OCI-LY1 (cell line): Measurements from ENCODE around the gene SLC38A2.

Experiments
- EZH2 ChIP-seq: fragments of 200-600 bp; sonication (generic), shearing (Covaris generic); IDR thresholded peaks from 2 replicates; pipeline ENCODE4 v1.8.0; 2017; ENCODE audit warnings: borderline replicate concordance, mixed run types, mild to moderate bottlenecking, antibody characterized with exemption, low read length, moderate library complexity, mixed read lengths
- TF ChIP-seq, protein P1 (sequence below): fragments of 200-600 bp; sonication (generic), shearing (Covaris generic); IDR thresholded peaks from 2 replicates; pipeline ENCODE4 v1.5.1; 2017; ENCODE audit warnings: mild to moderate bottlenecking, antibody characterized with exemption, low read length, moderate library complexity, mixed read lengths

GRCh38 chr12:46407361-46407760 is 34.8 kb upstream of the SLC38A2 start:
- TF ChIP-seq, protein P1, sequence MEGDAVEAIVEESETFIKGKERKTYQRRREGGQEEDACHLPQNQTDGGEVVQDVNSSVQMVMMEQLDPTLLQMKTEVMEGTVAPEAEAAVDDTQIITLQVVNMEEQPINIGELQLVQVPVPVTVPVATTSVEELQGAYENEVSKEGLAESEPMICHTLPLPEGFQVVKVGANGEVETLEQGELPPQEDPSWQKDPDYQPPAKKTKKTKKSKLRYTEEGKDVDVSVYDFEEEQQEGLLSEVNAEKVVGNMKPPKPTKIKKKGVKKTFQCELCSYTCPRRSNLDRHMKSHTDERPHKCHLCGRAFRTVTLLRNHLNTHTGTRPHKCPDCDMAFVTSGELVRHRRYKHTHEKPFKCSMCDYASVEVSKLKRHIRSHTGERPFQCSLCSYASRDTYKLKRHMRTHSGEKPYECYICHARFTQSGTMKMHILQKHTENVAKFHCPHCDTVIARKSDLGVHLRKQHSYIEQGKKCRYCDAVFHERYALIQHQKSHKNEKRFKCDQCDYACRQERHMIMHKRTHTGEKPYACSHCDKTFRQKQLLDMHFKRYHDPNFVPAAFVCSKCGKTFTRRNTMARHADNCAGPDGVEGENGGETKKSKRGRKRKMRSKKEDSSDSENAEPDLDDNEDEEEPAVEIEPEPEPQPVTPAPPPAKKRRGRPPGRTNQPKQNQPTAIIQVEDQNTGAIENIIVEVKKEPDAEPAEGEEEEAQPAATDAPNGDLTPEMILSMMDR, result no peak
- no peak for TF ChIP-seq EZH2
